ENCODE measurements around the gene ZHX3.

Gene ZHX3

DNA sequence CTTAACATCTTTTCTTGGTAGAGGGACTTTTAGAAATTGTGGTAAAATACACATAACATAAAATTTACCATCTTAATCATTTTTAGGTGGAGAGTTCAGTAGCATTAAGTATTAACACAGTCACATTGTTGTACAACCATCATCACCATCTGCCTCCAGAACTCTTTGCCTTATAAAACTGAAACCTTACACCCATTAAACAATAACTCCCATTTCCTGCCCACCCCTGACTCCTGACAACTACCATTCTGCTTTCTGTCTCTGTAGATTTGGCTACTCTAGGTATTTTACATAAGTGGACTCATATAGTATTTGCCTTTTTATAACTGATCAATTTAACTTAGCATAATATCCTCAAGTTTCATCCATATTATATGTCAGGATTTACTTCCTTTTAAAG is 88.7 kb downstream of the ZHX3 start:
- Mint-ChIP-seq H3K27me3 (no peaks in the 10 kb centered on the region), H3K36me3 (no peaks in the 10 kb centered on the region)

DNA sequence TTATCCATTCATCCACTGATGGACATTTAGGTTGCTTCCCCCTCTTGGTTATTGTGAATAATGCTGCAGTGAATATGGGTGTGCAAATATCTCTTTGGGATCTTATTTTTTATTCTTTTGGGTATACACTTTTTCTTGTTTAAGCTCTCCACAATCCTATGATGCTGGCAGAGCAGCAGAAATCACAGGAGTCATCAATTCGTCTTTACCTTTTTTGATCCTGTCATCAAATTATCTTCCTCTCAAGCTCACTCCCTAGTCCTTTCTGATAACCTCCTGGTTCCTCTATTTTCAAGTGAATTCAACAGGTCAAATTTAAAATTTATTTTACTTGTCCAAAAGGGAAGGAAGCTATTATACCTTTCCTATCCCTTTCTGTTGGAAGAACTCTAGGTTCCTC is 91.1 kb downstream of the ZHX3 start:
- H3K36me3 Mint-ChIP-seq = peaks cover 5% of the 10 kb centered on the region
- no peak overlapping the region for H3K4me3 Mint-ChIP-seq
- no peaks in the 10 kb centered on the region for H3K27me3 Mint-ChIP-seq
- H3K27ac Mint-ChIP-seq = no peak overlapping the region
- peaks cover 9% of the 10 kb centered on the region for H3K4me1 Mint-ChIP-seq (ENCODE audit: low read depth)
- no peaks in the 10 kb centered on the region for H3K9me3 Mint-ChIP-seq (ENCODE audit: low read depth)

More for the DNA sequence above, 88.7 kb downstream of the ZHX3 start:
- H3K4me1 Mint-ChIP-seq (ENCODE audit: low read depth) = peaks cover 30% of the 10 kb centered on the region
- H3K4me3 Mint-ChIP-seq = no peak overlapping the region
- no peak overlapping the region for H3K27ac Mint-ChIP-seq
- H3K9me3 Mint-ChIP-seq (ENCODE audit: low read depth) = no peaks in the 10 kb centered on the region

DNA sequence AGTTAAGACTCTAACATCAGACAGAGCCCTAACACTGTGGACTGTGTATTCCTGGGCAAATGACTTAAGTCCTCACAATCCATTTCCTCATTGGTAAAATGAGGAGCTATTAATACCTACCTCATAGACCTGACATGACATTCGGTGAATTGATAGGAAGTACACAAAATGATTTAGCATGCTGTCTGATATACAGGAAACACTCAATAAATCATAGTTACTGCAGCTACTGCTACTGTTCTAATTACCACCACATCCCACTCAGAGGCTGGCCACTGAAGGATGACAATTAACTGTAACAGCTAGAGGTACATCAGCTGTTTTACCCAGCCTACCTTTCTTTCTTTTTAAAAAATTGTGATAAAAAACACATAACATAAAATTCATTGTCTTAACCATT is 92.4 kb downstream of the ZHX3 start:
- H3K36me3 Mint-ChIP-seq = peaks cover 6% of the 10 kb centered on the region
- peaks cover 5% of the 10 kb centered on the region for H3K4me1 Mint-ChIP-seq (ENCODE audit: low read depth)
- H3K27me3 Mint-ChIP-seq = no peaks in the 10 kb centered on the region
- no peak overlapping the region for H3K4me3 Mint-ChIP-seq
- no peaks in the 10 kb centered on the region for H3K9me3 Mint-ChIP-seq (ENCODE audit: low read depth)
- no peak overlapping the region for H3K27ac Mint-ChIP-seq

DNA sequence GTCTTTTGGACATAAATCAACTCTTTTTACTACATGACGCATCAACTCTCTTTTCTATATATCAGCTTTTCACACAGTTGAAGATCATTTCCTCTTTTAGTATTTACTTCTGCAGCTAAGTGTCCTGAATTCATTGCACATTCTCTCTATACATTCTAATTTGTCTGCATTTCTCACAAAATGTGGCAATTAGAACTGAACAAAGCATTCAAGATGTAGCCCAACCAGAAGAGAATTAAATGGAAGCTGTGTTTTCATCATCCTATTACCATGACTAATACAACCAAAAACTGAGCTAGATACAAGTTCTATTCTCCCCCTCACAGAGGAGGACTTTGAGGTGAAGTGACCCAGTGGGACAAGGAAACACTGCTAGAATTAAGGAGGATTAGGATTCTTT is 93.2 kb downstream of the ZHX3 start:
- Mint-ChIP-seq H3K4me3 (no peak overlapping the region), H3K27ac (no peak overlapping the region), H3K9me3 (ENCODE audit: low read depth) (no peaks in the 10 kb centered on the region), H3K4me1 (ENCODE audit: low read depth) (peaks cover 5% of the 10 kb centered on the region), H3K27me3 (no peaks in the 10 kb centered on the region), H3K36me3 (peaks cover 9% of the 10 kb centered on the region)

DNA sequence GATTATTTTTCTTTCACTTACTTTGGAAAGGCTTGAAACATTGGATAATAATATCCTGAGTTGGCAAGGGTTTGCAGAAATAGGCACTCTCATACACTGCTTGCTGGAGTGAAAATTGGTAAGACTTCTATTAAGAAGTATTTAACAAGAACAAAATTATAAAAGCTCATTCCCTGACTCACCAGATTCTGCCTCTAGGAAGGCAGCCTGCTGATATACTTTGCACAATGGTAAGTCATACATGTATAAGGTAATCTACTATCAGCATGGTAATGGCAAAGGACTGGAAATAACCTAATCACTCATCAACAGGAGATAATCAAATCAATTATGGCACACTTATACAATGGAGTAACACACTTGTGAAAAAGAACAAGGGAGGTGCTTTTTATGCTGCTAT is 94.4 kb downstream of the ZHX3 start:
- no peak overlapping the region for H3K4me3 Mint-ChIP-seq
- H3K4me1 Mint-ChIP-seq (ENCODE audit: low read depth) = no peaks in the 10 kb centered on the region
- H3K9me3 Mint-ChIP-seq (ENCODE audit: low read depth) = no peaks in the 10 kb centered on the region
- H3K36me3 Mint-ChIP-seq = peaks cover 9% of the 10 kb centered on the region
- H3K27ac Mint-ChIP-seq = no peak overlapping the region
- no peaks in the 10 kb centered on the region for H3K27me3 Mint-ChIP-seq

DNA sequence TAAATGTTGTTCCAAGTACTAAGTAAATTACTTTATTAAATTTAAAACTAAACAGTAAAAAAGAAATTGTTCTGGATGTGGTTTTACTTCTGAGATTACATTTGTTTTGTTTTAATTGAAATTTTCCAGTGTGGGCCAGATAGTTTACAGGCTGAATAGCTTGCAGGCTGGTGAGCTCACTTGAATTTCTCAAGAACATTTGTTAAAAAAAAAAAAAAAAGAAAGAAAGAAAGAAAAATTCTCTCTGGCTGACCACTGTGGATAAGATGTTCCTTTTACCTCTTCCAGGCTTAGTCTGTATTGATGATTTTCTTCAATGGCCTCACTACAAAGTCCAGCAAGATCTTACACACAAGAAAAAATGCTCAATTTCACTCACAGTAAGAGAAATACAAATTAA is 94.8 kb downstream of the ZHX3 start:
- no peak overlapping the region for H3K4me3 Mint-ChIP-seq
- no peak overlapping the region for H3K27ac Mint-ChIP-seq
- no peaks in the 10 kb centered on the region for H3K27me3 Mint-ChIP-seq

DNA sequence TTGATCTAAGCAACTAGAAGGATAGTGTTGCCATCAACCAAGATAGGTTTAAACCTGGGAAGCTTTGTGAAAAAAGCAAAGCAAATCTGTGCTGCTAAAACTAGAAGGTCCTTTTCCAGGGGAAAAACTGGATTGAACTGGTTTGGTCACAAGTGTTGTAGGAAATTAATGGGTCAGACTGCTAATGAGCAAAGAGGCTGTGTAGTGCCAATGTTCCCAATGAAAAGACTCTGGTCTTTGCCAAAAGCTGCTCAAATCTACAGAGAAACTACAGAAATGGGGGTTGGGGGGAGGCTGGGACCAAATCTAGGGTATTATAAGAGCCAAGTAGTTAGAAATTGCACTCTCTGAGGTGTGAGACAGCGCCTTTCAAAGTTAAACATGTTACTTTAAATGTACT is 95.2 kb downstream of the ZHX3 start:
- Mint-ChIP-seq H3K4me1 (ENCODE audit: low read depth) (no peaks in the 10 kb centered on the region), H3K27me3 (no peaks in the 10 kb centered on the region), H3K27ac (no peak overlapping the region), H3K4me3 (no peak overlapping the region), H3K36me3 (peaks cover 9% of the 10 kb centered on the region), H3K9me3 (ENCODE audit: low read depth) (no peaks in the 10 kb centered on the region)

More for the DNA sequence above, 94.8 kb downstream of the ZHX3 start:
- H3K9me3 Mint-ChIP-seq (ENCODE audit: low read depth) = no peaks in the 10 kb centered on the region
- peaks cover 9% of the 10 kb centered on the region for H3K36me3 Mint-ChIP-seq
- H3K4me1 Mint-ChIP-seq (ENCODE audit: low read depth) = no peaks in the 10 kb centered on the region

DNA sequence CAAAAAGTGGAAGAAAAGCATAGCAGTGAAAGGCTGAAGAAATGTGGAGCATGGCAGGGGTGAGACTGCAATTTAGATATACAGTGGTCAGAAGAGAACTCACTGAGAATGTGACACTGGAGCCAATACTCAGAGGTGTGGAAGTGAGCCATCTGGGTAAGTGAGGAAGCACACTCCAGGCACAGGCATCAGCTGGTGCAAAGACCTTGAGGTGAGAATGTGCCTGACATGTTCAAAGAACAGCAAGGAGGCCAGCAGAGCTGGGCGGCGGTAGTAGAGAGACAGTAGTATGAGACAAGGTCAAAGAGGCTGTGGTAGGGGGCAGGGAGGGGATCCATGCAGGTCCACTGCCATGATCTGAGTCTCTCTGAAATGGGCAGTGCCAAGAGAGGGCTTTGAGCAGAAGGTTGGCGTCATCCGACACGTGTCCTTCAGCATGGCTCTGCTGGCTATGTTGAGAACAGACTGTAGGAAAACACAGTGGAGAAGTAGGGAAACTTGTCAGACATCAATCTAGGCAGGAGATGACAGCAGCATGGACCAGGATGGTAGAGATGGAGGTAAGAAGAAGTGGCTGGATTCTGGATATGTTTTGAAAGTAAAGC is 95.8 kb downstream of the ZHX3 start:
- H3K36me3 Mint-ChIP-seq = peaks cover 9% of the 10 kb centered on the region
- no peaks in the 10 kb centered on the region for H3K9me3 Mint-ChIP-seq (ENCODE audit: low read depth)
- no peak overlapping the region for H3K4me3 Mint-ChIP-seq
- no peak overlapping the region for H3K27ac Mint-ChIP-seq
- no peaks in the 10 kb centered on the region for H3K27me3 Mint-ChIP-seq
- no peaks in the 10 kb centered on the region for H3K4me1 Mint-ChIP-seq (ENCODE audit: low read depth)

DNA sequence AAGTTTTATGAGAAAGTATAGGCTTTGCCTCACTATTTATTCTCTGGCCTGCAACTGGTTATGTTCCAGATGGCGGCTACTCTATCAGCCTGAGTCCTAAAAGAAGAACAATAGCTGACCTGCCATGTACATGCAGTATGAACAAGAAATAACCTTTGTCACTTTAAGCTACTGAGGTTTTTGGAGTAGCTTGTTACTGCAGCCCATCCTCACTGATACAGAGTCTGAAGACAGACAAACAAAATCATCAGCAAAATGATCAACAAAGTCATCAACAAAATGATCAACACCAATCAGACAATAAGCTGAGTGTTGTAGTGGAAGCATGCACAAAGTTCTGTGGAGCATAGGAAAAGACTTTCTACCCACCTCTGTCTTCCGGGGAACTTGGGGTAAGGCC is 97.7 kb downstream of the ZHX3 start:
- H3K36me3 Mint-ChIP-seq = peaks cover 9% of the 10 kb centered on the region
- no peaks in the 10 kb centered on the region for H3K4me1 Mint-ChIP-seq (ENCODE audit: low read depth)

DNA sequence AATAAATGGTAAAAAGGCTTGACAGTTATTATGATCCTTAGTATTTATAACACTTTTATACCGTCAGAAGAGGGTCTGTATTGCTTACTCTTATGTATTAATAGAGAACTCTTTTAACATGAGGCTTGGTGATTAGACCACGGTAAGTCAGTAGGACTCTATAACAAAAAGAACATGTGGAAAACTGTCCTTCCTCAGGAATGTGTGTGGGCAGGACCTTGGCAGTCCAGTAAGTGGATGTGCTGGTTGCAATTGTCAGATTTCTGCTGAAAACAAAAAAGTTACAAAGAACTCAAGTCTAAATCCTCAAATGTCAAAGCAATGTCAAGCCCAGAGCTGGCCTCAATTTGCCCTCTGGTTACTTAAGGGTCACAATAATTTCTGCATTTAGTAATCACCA is 99.1 kb downstream of the ZHX3 start:
- Mint-ChIP-seq H3K27me3 (no peaks in the 10 kb centered on the region), H3K4me1 (ENCODE audit: low read depth) (peaks cover under 1% of the 10 kb centered on the region), H3K27ac (no peak overlapping the region), H3K9me3 (ENCODE audit: low read depth) (no peaks in the 10 kb centered on the region), H3K36me3 (peaks cover 9% of the 10 kb centered on the region), H3K4me3 (no peak overlapping the region)

More for the DNA sequence above, 97.7 kb downstream of the ZHX3 start:
- Mint-ChIP-seq H3K27me3 (no peaks in the 10 kb centered on the region), H3K27ac (no peak overlapping the region), H3K4me3 (no peak overlapping the region), H3K9me3 (ENCODE audit: low read depth) (no peaks in the 10 kb centered on the region)

DNA sequence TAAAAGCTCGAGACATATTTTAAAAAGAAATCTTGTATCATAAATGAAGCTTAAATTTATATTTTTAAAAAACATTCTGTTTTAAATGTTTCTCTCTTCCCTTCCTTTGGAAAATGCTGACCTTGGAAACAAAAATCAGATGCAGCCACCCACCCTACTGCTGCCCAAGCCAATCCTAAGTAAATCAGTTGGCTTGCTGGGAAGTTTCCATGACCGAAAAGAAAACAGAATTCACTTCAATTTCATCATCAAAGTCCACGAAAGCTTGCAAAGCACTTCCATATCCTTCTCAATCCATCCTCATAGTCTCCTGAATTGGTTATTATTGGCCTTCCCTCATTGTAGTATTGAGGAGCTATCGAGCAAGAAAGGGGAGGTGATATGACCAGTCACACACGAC is 100.1 kb downstream of the ZHX3 start:
- no peaks in the 10 kb centered on the region for H3K27me3 Mint-ChIP-seq
- peaks cover 9% of the 10 kb centered on the region for H3K36me3 Mint-ChIP-seq
- no peak overlapping the region for H3K4me3 Mint-ChIP-seq
- H3K27ac Mint-ChIP-seq = no peak overlapping the region
- H3K9me3 Mint-ChIP-seq (ENCODE audit: low read depth) = no peaks in the 10 kb centered on the region
- H3K4me1 Mint-ChIP-seq (ENCODE audit: low read depth) = peaks cover 6% of the 10 kb centered on the region

DNA sequence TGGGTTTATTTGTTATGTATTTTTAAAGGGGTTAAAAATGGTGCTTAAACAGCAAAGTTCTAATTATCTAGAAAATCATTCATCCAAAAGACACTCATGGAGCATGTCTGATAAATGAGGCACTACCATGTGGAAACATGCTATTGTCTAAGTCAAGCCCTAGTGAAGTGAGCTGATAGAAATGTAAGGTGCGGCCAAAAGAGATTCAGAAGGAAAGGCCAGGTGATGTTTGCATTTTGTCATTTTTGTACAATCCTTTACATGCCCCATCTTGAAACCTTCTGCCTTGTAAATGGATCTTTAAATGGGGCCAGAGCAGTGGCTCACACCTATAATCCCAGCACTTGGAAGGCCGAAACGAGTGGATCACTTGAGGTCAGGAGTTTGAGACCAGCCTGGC is 102.9 kb downstream of the ZHX3 start:
- Mint-ChIP-seq H3K36me3 (no peaks in the 10 kb centered on the region), H3K4me3 (no peak overlapping the region), H3K27ac (no peak overlapping the region), H3K9me3 (ENCODE audit: low read depth) (no peaks in the 10 kb centered on the region), H3K4me1 (ENCODE audit: low read depth) (peaks cover 14% of the 10 kb centered on the region), H3K27me3 (no peaks in the 10 kb centered on the region)

DNA sequence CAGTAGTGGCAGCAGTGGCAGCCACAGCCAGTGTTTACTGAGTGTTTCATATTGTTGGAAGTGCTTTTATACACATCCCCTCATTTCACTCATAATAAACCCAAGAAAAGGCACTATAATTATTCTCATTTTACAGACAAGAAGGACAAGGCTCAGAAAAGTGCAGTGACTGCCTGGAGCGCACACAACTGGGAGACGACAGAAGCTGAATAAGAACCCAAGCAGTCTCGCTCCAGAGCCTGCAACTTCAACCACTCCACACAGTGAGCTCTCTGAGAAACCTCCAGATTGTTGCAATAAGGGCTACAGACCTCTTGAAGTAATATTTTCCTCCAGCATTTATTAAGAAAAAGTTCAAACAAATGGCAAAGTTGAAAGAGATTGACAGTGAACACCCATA is 103.3 kb downstream of the ZHX3 start:
- Mint-ChIP-seq H3K27me3 (no peaks in the 10 kb centered on the region), H3K4me1 (ENCODE audit: low read depth) (peaks cover 14% of the 10 kb centered on the region), H3K36me3 (peaks cover 1% of the 10 kb centered on the region), H3K4me3 (no peak overlapping the region), H3K27ac (no peak overlapping the region), H3K9me3 (ENCODE audit: low read depth) (no peaks in the 10 kb centered on the region)

DNA sequence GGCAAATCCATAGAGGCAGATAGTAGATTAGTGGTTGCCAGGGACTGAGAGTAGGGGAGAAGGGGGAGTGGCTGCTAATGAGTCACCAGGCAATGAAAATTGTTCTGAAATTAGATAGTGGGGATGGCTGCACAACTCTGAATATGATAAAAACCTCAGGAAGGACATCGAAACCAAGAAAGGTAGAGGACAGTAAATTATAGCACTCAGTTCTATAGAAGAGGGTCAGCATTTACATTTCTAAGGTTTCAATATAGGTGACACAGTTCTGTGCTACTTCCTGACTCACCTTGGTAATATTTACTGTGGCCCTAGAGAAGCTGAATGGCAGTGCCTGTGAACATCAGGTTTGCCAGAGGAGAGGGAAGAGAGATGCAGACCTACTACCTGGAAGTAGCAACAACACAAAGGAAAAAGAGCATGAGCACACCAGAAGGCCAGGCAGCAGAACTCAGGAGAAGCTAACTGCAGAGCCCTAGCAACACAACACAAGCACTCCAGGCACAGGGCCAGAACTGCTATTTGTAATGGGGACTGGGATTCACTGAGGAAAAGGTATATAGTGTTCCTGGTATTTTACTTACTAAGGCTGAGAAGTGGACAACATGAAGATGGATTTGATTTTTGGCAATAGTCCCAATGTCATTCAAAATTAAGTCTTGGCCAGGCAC is 104.2 kb downstream of the ZHX3 start:
- Mint-ChIP-seq H3K36me3 (peaks cover 2% of the 10 kb centered on the region), H3K27me3 (no peaks in the 10 kb centered on the region), H3K4me3 (no peak overlapping the region), H3K4me1 (ENCODE audit: low read depth) (peaks cover 14% of the 10 kb centered on the region), H3K9me3 (ENCODE audit: low read depth) (no peaks in the 10 kb centered on the region), H3K27ac (no peak overlapping the region)

DNA sequence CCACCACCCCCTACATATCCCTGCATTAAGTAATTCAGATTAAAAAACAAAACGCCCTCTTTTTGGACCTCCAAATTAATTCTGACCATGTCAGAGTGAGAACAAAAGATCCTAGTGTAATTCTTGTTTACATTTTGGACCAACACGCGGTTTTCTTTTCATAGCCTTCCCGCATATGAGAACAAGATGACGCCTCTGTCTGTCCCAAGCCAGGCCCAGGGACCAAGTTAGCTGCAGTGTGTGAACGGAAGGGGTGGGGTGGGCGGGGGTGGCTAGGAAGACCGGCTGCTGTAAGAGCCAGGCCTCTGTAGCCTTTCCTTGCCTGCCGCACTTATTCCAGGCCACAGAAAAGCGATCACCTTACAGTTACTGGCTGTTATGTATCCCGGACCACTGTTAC is 112.2 kb downstream of the ZHX3 start:
- H3K9me3 Mint-ChIP-seq (ENCODE audit: low read depth) = no peaks in the 10 kb centered on the region
- H3K27ac Mint-ChIP-seq = no peak overlapping the region
- no peaks in the 10 kb centered on the region for H3K27me3 Mint-ChIP-seq
- peaks cover 18% of the 10 kb centered on the region for H3K36me3 Mint-ChIP-seq
- H3K4me1 Mint-ChIP-seq (ENCODE audit: low read depth) = peaks cover 3% of the 10 kb centered on the region
- H3K4me3 Mint-ChIP-seq = no peak overlapping the region

All from activated naive CD8-positive, alpha-beta T cell (primary cell).